Stomach (tissue), 9 donors: Measurements from ENCODE around the gene DLGAP1. TPM values are rescaled to one million over a fixed set of nuclear protein-coding genes. Genes with fewer than 3 reads are reported as not detected.
"Not testable (repeated sequence)": the region's sequence is repeated elsewhere in the genome, so short reads cannot be mapped to it uniquely, and the experiment has no call there.

Experiments used
- DNase-seq, 2 donors: peaks; one replicate each; pipeline versions ENCODE4 v3.0.0 to v3.0.0-alpha.2; 2013 to 2019
- H3K27ac ChIP-seq, 5 donors: fragments of 200-600 bp in 4 of 5; sonication (generic) in 4 of 5; one replicate each; pipeline ENCODE4 v1.5.1; 2013 to 2019; ENCODE audit warnings: mild to moderate bottlenecking in 1 of 5, moderate library complexity in 1 of 5
- H3K27me3 ChIP-seq, 3 donors: fragments of 200-600 bp; sonication (generic); one replicate each; pipeline ENCODE4 v1.5.1; 2017 to 2019; ENCODE audit warnings: mixed run types in 1 of 3
- H3K36me3 ChIP-seq, 4 donors: fragments of 200-600 bp; sonication (generic); 1 replicate in 3 of 4; 2 replicates in 1 of 4; pipeline ENCODE4 v1.5.1; 2016 to 2019
- H3K4me1 ChIP-seq, 4 donors: fragments of 200-600 bp; sonication (generic); one replicate each; pipeline ENCODE4 v1.5.1; 2016 to 2019
- H3K4me3 ChIP-seq, 4 donors: fragments of 200-600 bp; sonication (generic) in 3 of 4; one replicate each; pipeline ENCODE4 v1.5.1; 2016 to 2019; ENCODE audit warnings: mild to moderate bottlenecking in 1 of 4
- H3K9me3 ChIP-seq, 4 donors: fragments of 200-600 bp; sonication (generic); one replicate each; pipeline ENCODE4 v1.5.1; 2016 to 2019
- EP300 ChIP-seq: sonication (generic); formaldehyde crosslinking; IDR thresholded peaks from one replicate; pipeline ENCODE4 v1.6.1; 2017; ENCODE audit warnings: antibody characterized with exemption
- POLR2A ChIP-seq, 4 donors: fragments of 450-650 bp; IDR thresholded peaks; one replicate each; pipeline ENCODE4 v1.6.1; 2016; ENCODE audit warnings: antibody characterized with exemption in 4 of 4, control low read depth in 2 of 4, mild to moderate bottlenecking in 1 of 4, moderate library complexity in 1 of 4
- POLR2AphosphoS5 ChIP-seq, 3 donors: sonication (generic); formaldehyde crosslinking; IDR thresholded peaks; one replicate each; pipeline ENCODE4 v1.6.1; 2016; ENCODE audit warnings: antibody characterized with exemption in 3 of 3
- WGBS, 5 donors: extraction: QIAGEN DNeasy Blood & Tissue Kit in 3 of 5; methylation state at CpG; one replicate each; pipeline versions ENCODE4 v1.1.5 to v1.1.7; 2013 to 2018; 5-methylcytosine and 5-hydroxymethylcytosine counted together
- intact Hi-C: fragments of 100-400 bp; cut with DNase I; formaldehyde crosslinking; loops from one replicate; pipeline ENCODE4 v1.15.1; 2023; ENCODE audit warnings: low total_unique reads
- polyA plus RNA-seq, 3 donors: library from polyadenylated mRNA; stranded (reverse); fragments of 200-250 nt; gene quantifications; one replicate each; pipeline ENCODE4 v1.2.3, GENCODE V29; 2013
- total RNA-seq, 5 donors: library from RNA; depleted of rRNA; stranded (reverse); fragments of >200 nt; gene quantifications; one replicate each; pipeline versions ENCODE4 v1.1.0 to v1.2.3, GENCODE V29; 2014 to 2016
- TF ChIP-seq, protein P1 (sequence below), 7 experiments: fragments of 450-650 bp in 4 of 7; fragments of 200-600 bp in 3 of 7; sonication (generic) in 3 of 7; IDR thresholded peaks; one replicate each; pipeline ENCODE4 v1.5.1; 2016 to 2019; ENCODE audit warnings: antibody characterized with exemption in 7 of 7, control low read depth in 2 of 7, mild to moderate bottlenecking in 1 of 7
- donor health status: healthy with polysubstance abuse.
- donor health status: Bipolar disorder and iron deficiency.
- donor health status: healthy.

The DLGAP1 gene
- total and polyA plus RNA-seq, 8 donors: 0.06 to 7.0 (median 1.3) TPM; not detected in 1

DNA sequence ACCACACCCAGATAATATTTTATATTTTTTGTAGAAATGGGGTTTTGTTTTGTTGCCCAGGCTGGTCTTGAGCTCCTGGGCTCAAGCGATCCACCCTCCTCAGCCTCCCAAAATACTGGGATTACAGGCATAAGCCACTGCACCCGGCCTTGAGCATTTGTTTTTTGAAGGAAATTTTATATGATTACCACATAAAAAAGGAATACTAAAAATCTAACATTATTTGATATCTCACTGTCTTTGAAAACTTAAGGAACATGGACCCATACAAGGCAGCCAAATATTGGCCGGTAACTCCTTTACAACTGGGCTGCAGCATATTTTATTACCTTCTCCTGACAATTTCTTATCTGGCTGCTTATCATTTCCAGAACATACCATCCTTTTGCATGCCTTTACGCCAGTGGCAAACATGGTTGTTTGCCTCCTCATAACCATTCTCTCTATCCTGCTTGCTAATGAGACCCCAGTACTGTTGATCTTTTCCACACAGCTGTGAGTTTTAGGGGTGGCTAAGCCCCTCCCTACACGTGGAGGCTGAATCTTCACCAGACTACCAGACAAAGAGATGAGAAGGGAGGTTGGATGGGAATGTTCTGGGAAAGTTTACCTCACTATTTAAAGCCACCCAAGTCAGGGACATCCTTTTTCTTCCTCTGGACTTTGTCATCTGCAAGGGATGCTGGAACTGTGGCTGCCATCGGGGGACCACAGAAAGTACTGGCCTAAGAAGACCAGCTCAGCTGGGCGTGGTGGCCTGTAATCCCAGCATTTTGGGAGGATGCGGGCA, 847.6 kb downstream of the DLGAP1 start:
- H3K36me3 ChIP-seq: no peaks in the 10 kb centered on the region
- WGBS, 5 donors: 77 to 84% (median 80%) methylated on average over 8 of the region's 8 CpGs
- TF ChIP-seq POLR2AphosphoS5 (IDR thresholded peaks at IDR 0.05) (no peak), EP300 (no peak), POLR2A (IDR thresholded peaks at IDR 0.05) (no peak)
- TF ChIP-seq, protein P1, sequence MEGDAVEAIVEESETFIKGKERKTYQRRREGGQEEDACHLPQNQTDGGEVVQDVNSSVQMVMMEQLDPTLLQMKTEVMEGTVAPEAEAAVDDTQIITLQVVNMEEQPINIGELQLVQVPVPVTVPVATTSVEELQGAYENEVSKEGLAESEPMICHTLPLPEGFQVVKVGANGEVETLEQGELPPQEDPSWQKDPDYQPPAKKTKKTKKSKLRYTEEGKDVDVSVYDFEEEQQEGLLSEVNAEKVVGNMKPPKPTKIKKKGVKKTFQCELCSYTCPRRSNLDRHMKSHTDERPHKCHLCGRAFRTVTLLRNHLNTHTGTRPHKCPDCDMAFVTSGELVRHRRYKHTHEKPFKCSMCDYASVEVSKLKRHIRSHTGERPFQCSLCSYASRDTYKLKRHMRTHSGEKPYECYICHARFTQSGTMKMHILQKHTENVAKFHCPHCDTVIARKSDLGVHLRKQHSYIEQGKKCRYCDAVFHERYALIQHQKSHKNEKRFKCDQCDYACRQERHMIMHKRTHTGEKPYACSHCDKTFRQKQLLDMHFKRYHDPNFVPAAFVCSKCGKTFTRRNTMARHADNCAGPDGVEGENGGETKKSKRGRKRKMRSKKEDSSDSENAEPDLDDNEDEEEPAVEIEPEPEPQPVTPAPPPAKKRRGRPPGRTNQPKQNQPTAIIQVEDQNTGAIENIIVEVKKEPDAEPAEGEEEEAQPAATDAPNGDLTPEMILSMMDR (IDR thresholded peaks at IDR 0.05): no peak
- intact Hi-C loops: no loop called here
- H3K4me1 ChIP-seq: peaks cover 10 to 42% (median 29%) of the 10 kb centered on the region in 4 donors
- H3K4me3 ChIP-seq: no peak overlapping the region
- no peak for DNase-seq
- no peaks in the 10 kb centered on the region for H3K27me3 ChIP-seq
- H3K9me3 ChIP-seq: no peaks in the 10 kb centered on the region
- peak overlapping the region in 3 of 5 donors; percentile 91 to 97 (median 93) for H3K27ac ChIP-seq

DNA sequence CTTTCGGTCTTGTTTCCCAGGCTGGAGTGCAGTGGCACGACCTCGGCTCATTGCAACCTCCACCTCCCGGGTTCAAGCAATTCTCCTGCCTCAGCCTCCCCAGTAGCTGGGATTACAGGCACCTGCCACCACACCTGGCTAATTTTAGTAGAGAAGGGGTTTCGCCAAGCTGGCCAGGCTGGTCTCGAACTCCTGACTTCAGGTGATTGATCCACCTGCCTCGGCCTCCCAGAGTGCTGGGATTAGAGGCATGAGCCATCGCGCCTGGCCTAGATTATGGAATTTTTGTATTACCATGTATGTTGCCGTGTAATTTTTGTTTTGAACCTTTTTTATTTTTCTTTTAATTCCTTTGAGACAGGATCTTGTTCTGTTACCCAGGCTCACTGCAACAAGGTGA, 848.2 kb downstream of the DLGAP1 start:
- WGBS, 5 donors: 88 to 92% (median 91%) methylated on average over 10 of the region's 10 CpGs
- H3K4me1 ChIP-seq: peaks cover 10 to 48% (median 32%) of the 10 kb centered on the region in 4 donors

DNA sequence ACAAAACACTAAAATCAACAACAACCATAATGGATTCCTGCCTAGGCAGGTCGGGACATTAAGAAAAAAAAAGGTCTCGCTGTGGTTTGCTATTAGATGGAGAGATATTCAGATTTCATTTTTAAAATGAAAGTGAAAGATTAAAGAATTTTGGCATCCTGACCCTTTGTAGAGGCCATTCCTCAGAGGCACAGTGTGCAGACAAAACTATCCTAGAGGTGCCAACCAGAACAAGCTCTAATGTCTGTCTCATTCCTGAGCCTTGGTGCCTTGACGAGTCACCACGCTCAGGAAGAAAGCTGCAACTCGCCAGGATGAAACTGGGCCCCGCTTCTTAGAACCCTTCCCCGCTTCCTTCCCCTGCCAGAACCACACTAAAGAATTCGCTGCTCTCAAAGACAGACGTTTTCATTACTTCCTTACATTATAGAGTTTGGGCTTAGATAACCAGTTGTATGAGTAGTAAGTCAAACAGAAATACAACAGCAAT, 849.1 kb downstream of the DLGAP1 start:
- TF ChIP-seq EP300: no peak
- TF ChIP-seq POLR2AphosphoS5 (IDR thresholded peaks at IDR 0.05): peak in 1 of 3 donors; percentile 25
- TF ChIP-seq POLR2A (IDR thresholded peaks at IDR 0.05): no peak
- TF ChIP-seq, protein P1 (IDR thresholded peaks at IDR 0.05): no peak
- Histone ChIP-seq H3K9me3 (no peaks in the 10 kb centered on the region), H3K4me1 (peaks cover 10 to 49% (median 32%) of the 10 kb centered on the region in 4 donors), H3K4me3 (peak overlapping the region in 3 of 4 donors; percentile 18 to 29 (median 18)), H3K27me3 (no peaks in the 10 kb centered on the region), H3K27ac (peak overlapping the region; percentile 59 to 97 (median 91)), H3K36me3 (no peaks in the 10 kb centered on the region)
- 9 to 22% (median 19%) methylated on average over 9 of the region's 9 CpGs for WGBS, 5 donors
- peak in 1 of 2 donors; percentile 54 for DNase-seq
- intact Hi-C loops: no loop called here

More for the DNA sequence above, 848.2 kb downstream of the DLGAP1 start:
- DNase-seq, H3K36me3 ChIP-seq, H3K4me3 ChIP-seq, H3K9me3 ChIP-seq, intact Hi-C loops, H3K27me3 ChIP-seq: not testable (repeated sequence)
- peak overlapping the region in 4 of 5 donors; percentile 88 to 97 (median 92) for H3K27ac ChIP-seq

DNA sequence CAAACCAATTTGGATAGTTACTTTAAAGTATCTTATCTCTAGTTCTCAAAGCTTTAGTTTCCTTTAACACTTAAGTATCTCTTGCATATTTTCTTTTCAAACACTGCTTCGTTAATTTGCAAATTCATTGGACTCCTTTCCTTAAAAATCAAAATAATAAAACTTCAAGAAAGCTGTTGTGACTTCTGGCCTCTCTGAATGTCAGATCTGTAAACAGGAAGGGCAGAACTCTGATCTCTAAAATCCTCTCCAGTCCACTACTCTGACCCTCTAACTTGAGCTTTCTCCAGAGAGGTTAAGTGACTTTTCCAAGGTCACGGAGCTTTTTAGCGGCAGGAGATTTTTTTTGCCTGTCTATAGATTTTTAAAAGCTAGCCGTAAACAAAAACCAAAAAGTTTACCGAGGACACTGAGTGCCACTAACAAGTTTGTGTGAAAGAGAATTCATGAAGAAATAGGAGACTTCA, 849.6 kb downstream of the DLGAP1 start:
- Histone ChIP-seq H3K27me3 (no peaks in the 10 kb centered on the region), H3K36me3 (no peaks in the 10 kb centered on the region), H3K4me3 (peak overlapping the region in 3 of 4 donors; percentile 18 to 29 (median 18)), H3K27ac (peak overlapping the region; percentile 56 to 97 (median 91)), H3K9me3 (no peaks in the 10 kb centered on the region), H3K4me1 (peaks cover 10 to 49% (median 32%) of the 10 kb centered on the region in 4 donors)
- DNase-seq: no peak
- 11 to 19% (median 15%) methylated on average over 5 of the region's 5 CpGs for WGBS, 5 donors
- TF ChIP-seq EP300: no peak
- TF ChIP-seq POLR2A (IDR thresholded peaks at IDR 0.05): no peak
- no peak for TF ChIP-seq POLR2AphosphoS5 (IDR thresholded peaks at IDR 0.05)
- TF ChIP-seq, protein P1 (IDR thresholded peaks at IDR 0.05): no peak
- intact Hi-C loops: no loop called here
